ENCODE data around the gene MS4A14. TPM values are rescaled to one million over a fixed set of nuclear protein-coding genes. Genes with fewer than 3 reads are reported as not detected.

MS4A14 gene
- total RNA-seq, 2 donors from 2014 or later: not detected

DNA sequence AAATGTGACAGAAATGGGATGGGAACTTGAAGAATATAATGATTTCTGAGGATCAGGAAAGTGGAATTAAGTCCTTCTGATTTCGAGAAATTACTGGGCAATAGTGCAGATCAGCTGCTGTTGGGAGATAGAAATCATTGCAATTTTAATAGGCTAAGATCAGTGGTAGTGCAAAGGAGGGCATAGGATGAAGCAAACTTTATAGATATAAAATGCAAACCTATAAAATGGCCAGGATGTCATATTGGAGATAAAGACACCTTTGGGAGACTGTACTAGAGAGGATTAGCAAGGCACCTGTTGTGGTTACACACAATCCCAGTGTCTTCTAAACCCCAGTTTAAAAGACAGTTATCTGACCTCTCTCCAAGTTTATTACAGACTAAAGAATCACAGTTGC, 24.4 kb upstream of the MS4A14 start:
- no peaks in the 10 kb centered on the region for H3K4me1 Mint-ChIP-seq
- peaks cover 36% of the 10 kb centered on the region for H3K27me3 Mint-ChIP-seq
- no peaks in the 10 kb centered on the region for H3K36me3 Mint-ChIP-seq (ENCODE audit: low read depth)
- no peak overlapping the region for H3K4me3 Mint-ChIP-seq
- H3K9me3 Mint-ChIP-seq: no peaks in the 10 kb centered on the region
- ATAC-seq (replicated peaks): no peak
- H3K27ac Mint-ChIP-seq: no peak overlapping the region

DNA sequence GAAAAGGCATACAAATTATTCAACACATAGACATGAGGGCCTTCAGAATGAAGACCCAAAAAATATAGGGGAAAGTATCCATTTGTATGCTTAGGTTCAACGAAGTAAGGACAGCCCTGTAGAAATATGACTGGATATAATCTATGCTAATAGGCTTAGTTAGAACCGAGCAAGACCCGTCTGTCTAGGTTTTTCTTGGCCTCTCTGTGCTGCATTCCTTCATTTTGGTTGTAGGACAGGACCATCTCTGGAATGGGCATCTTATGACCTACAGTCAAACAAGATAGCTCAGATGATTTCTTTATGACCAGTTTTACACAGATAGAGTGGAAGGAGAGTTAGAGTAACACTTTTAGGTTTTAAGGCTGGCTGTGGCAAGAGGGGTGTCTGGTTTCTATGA, 23.5 kb upstream of the MS4A14 start:
- Mint-ChIP-seq H3K36me3 (ENCODE audit: low read depth) (no peaks in the 10 kb centered on the region), H3K27me3 (peaks cover 36% of the 10 kb centered on the region), H3K27ac (no peak overlapping the region), H3K4me3 (no peak overlapping the region), H3K4me1 (no peaks in the 10 kb centered on the region), H3K9me3 (no peaks in the 10 kb centered on the region)
- ATAC-seq (replicated peaks): no peak

DNA sequence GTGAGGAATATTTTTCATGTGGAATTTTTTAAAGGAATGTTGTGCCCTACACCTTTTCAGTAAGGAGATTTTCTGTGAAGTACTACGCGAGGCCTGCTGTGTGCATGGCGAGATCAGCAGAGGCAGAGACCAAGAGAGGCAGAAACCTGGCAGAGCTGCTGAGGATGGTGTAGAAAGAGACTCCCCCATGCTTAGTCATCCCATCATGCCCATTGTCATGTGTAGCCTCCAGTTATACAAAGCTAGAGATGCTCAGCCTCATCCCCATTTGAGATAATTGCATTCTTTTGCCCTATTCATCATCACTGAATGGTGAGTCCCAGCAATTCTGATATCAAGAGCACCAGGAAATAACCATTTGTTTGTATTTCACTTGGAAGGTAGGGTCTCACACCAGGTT, 20.9 kb upstream of the MS4A14 start:
- no peak for ATAC-seq (replicated peaks)
- Mint-ChIP-seq H3K36me3 (ENCODE audit: low read depth) (no peaks in the 10 kb centered on the region), H3K27ac (no peak overlapping the region), H3K4me1 (no peaks in the 10 kb centered on the region), H3K9me3 (no peaks in the 10 kb centered on the region), H3K4me3 (no peak overlapping the region), H3K27me3 (peaks cover 36% of the 10 kb centered on the region)

DNA sequence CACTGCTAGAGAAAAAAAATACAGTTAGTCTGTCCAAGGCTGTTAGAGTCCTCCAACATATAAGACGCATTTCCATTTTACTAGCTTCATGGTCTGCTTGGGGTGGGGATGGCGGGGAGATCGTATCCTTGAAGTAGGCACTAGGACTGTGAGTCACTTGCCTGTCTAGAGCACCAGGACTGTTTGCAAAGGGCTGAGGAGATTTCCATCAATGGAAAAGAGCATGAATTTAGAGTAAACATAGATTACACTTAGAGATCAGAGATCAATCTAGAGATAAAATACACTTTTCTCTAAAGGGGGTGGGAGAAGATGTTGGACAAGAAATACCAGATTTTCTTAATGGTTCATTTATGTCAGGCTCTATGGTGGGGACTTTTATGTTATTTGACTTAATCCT, 19.7 kb upstream of the MS4A14 start:
- ATAC-seq (replicated peaks): no peak
- H3K9me3 Mint-ChIP-seq: no peaks in the 10 kb centered on the region
- H3K27ac Mint-ChIP-seq: no peak overlapping the region
- H3K4me3 Mint-ChIP-seq: no peak overlapping the region
- no peaks in the 10 kb centered on the region for H3K36me3 Mint-ChIP-seq (ENCODE audit: low read depth)
- peaks cover 39% of the 10 kb centered on the region for H3K27me3 Mint-ChIP-seq
- H3K4me1 Mint-ChIP-seq: no peaks in the 10 kb centered on the region

DNA sequence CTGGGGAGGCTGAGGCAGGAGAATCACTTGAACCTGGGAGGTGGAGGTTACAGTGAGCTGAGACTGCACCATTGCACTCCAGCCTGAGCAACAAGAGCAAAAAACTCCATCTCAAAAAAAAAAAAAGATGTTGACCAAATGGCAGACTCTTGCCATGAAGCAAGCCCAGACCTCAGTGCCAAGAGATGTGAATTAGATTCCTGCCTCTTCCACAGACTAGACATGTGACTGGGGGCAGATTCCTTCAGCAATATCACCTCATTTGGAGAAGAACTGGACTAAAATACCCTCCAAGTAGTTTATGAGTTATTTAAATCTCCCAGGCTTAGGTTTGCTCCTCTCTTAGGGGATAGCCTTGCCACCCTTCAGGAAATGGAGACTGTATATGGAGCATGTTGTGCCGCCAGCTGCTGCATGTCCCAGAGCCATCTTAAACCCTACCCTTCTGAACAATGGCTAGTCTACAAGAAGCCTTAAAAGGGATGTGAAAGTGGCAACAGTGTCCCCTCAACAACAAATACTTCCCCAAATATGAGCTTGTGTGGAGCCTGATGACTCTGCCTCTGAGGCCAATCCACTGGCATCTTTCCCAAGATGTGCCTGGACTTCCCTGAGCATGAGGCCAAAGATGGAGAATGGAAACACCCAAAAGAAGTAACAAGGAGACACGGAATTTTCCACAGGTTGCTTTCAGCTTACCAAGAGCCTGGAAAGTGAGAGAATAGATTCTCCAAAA, 18.7 kb upstream of the MS4A14 start:
- Mint-ChIP-seq H3K36me3 (ENCODE audit: low read depth) (no peaks in the 10 kb centered on the region), H3K4me1 (no peaks in the 10 kb centered on the region), H3K27me3 (peaks cover 39% of the 10 kb centered on the region), H3K4me3 (no peak overlapping the region), H3K27ac (no peak overlapping the region), H3K9me3 (no peaks in the 10 kb centered on the region)
- ATAC-seq (replicated peaks): no peak

DNA sequence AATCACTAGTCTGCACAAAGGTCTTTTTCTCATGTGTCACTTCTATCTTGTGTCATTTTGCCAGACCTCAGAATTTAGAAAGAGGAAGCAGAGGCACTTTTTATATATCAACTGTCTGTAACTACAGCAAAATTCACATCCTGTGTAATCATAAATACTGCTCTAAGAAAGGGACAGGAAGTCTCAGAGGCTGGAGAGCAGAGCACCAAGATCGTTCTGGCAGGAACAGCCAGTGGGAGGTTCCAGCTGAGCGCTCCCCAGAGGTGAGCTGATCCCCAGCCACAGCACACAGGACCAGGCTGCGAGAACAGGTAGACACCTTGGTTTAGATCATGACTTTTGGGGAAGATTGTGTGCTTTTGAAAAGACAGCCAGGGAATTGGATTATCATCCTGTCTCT, 17.9 kb upstream of the MS4A14 start, which contains the start of gene MS4A7:
TSS of gene MS4A7 (plus strand) at position 179 of the 400 bp plus-strand sequence. CDS start 4,610 bp downstream, outside the sequence.
- H3K36me3 Mint-ChIP-seq (ENCODE audit: low read depth): no peaks in the 10 kb centered on the region
- H3K9me3 Mint-ChIP-seq: no peaks in the 10 kb centered on the region
- ATAC-seq (replicated peaks): no peak

DNA sequence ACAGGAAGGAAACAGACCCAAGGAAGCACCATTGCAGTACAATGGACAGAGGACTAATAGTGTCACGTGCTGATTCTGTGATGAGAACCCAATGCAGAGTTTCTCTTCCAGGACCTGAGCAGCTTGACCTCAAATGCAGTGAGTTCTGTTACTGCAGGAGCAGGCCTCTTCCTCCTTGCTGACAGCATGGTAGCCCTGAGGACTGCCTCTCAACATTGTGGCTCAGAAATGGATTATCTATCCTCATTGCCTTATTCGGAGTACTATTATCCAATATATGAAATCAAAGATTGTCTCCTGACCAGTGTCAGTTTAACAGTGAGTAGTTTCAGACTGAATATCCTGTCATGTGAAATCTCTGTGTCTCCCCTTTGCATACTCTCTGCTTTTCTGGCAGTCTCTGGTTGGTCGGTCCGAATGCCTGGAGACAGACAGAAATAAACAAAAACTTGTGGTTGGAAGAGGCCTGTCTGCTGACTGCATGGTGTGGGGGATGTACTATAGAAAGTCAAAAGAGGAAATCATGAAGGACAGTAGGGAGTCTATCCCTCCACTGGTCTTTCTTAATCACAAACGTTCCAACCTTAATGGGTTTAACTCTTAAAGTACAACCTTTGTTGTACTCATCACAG, 6.9 kb upstream of the MS4A14 start:
- ATAC-seq (replicated peaks): no peak
- Mint-ChIP-seq H3K9me3 (no peaks in the 10 kb centered on the region), H3K27ac (no peak overlapping the region), H3K27me3 (peaks cover 18% of the 10 kb centered on the region), H3K4me1 (no peaks in the 10 kb centered on the region), H3K36me3 (ENCODE audit: low read depth) (no peaks in the 10 kb centered on the region), H3K4me3 (no peak overlapping the region)

More for the DNA sequence above, 17.9 kb upstream of the MS4A14 start, which contains the start of gene MS4A7:
- Mint-ChIP-seq H3K4me1 (no peaks in the 10 kb centered on the region), H3K4me3 (no peak within 1 kb of the TSS), H3K27me3 (peaks cover 40% of the 10 kb centered on the region), H3K27ac (no peak within 1 kb of the TSS)

DNA sequence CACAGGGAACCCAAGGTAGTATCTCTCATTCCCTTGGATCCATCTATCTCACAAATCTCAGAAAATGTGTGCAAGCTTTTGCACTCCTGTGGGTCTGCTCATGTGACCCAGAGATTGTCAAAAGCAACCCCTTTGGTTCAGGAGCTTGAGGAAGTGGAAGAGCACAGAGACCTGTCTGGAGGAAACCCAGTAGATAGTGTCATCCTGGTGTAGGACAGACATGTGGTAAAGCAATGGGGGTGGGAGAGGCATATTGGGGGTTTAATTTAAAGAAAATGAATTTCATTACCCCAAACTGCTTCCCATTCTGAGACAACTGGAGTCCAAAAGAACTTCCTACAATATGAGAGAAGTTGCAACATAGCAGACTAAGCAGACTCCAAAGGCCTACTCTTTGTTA, 5.8 kb upstream of the MS4A14 start:
- Mint-ChIP-seq H3K36me3 (ENCODE audit: low read depth) (no peaks in the 10 kb centered on the region), H3K27me3 (peaks cover 14% of the 10 kb centered on the region), H3K4me1 (no peaks in the 10 kb centered on the region), H3K9me3 (no peaks in the 10 kb centered on the region), H3K27ac (no peak overlapping the region), H3K4me3 (no peak overlapping the region)
- no peak for ATAC-seq (replicated peaks)

DNA sequence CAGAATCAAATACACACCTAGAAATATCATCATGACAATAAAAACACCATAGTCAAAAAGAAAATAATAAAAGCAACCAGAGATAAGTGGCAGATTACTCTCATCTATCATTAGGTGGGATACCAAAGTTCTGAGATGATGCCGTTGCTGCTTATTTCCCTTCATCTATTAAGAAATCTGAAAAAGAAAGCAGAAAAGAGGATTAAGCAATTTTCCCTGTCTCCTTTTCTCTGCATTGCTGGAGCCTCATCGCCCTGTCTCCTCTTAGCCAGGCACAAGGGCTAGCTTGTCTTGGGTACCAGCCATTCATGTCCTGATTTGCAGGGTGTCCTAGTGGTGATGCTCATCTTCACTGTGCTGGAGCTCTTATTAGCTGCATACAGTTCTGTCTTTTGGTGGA, 3.9 kb upstream of the MS4A14 start:
- Mint-ChIP-seq H3K27me3 (peaks cover 14% of the 10 kb centered on the region), H3K27ac (no peak overlapping the region), H3K4me1 (no peaks in the 10 kb centered on the region), H3K4me3 (no peak overlapping the region), H3K36me3 (ENCODE audit: low read depth) (no peaks in the 10 kb centered on the region), H3K9me3 (no peaks in the 10 kb centered on the region)
- no peak for ATAC-seq (replicated peaks)

DNA sequence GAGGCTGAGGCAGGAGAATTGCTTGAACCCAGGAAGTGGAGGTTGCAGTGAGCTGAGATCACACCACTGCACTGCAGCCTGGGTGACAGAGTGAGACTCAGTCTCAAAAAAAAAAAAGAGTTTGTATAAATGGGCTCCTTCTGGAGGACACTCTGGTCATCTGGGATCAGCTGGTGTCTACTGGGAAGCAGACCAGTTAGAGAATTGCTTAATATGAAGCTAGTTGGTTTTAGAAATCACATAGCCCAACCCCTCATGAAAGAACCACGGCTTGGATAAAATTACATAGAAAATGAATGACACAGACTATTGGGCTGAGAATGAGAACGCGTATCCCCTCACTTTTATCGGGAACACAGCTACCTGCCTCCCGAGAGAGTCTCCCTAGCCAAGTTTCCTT, 3.2 kb upstream of the MS4A14 start:
- Mint-ChIP-seq H3K4me3 (no peak overlapping the region), H3K36me3 (ENCODE audit: low read depth) (no peaks in the 10 kb centered on the region), H3K4me1 (no peaks in the 10 kb centered on the region), H3K27me3 (peaks cover 18% of the 10 kb centered on the region), H3K27ac (no peak overlapping the region), H3K9me3 (no peaks in the 10 kb centered on the region)
- ATAC-seq (replicated peaks): no peak

DNA sequence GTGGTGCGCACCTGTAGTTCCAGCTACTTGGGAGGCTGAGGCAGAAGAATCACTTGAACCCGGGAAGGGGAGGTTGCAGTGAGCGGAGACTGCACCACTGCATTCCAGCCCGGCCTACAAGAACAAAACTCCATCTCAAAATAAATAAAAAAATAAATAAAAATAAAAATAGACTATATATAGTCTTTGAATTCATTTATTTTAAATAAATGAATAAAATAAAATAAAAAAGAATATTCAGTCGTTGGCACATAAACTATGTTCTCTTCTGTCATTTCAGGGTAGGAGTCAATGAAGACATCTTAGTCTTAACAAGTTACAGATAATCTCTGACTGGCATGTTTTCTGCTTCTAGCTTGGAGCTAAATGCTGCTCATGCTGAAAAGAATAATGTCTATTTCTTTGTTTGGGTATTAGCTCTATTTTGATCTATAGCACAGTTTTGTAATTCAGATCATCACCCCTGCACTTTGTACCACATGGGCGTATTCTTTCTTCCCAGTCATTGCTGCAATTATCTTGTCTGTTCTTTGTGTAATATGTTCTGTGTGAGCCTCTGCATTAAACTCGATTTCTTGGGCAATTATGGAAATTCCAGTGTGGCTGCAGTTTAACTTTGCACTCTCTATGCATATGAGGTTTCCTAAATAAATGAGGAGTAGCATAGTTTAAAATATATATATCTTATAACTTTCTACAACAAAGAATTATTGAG, 1.4 kb upstream of the MS4A14 start:
- H3K9me3 Mint-ChIP-seq: no peaks in the 10 kb centered on the region
- no peaks in the 10 kb centered on the region for H3K4me1 Mint-ChIP-seq
- no peak overlapping the region for H3K27ac Mint-ChIP-seq
- no peak for ATAC-seq (replicated peaks)
- H3K36me3 Mint-ChIP-seq (ENCODE audit: low read depth): no peaks in the 10 kb centered on the region
- peaks cover 10% of the 10 kb centered on the region for H3K27me3 Mint-ChIP-seq
- no peak overlapping the region for H3K4me3 Mint-ChIP-seq

DNA sequence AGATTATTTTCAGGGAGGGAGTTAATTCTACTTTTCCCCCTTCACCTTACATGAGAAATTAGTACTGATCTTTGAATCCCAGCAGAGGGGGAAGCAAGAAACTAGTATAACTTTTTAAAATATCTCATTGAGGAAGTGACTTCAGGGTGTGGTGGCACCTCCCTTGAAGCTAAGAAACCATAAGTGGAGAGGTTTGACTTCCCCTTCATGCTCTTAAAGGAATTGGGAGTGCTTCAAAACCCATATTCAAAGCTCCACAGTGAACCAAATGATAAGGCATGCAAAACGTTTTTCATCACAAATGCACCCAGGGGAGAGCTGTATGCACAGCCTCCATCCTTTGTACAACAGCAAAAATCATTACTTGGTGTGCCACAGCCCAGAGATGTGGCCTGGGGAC, 540 bp downstream of the MS4A14 start:
- H3K27ac Mint-ChIP-seq: no peak overlapping the region
- ATAC-seq (replicated peaks): no peak
- peaks cover 14% of the 10 kb centered on the region for H3K27me3 Mint-ChIP-seq
- no peaks in the 10 kb centered on the region for H3K36me3 Mint-ChIP-seq (ENCODE audit: low read depth)
- H3K4me3 Mint-ChIP-seq: no peak overlapping the region
- no peaks in the 10 kb centered on the region for H3K9me3 Mint-ChIP-seq
- H3K4me1 Mint-ChIP-seq: no peaks in the 10 kb centered on the region

DNA sequence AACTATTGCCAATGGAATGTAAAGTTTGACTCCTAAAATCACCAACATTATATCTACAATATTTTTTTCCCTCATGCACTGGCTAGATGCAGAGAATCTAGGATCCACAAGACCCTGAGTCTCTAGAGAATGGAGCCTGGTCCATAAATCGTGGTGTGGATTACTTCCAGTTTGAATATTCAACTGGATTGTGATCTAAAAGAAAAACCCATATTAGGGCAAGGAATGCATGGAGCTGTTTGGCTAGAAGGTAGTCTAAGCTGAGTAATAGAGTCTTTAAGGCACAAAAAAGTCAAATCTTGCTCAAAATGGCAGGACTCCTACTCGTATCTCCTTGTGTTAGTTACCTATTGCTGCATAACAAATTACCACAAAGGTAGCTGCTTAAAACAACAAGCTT, 23.8 kb downstream of the MS4A14 start:
- no peaks in the 10 kb centered on the region for H3K4me1 Mint-ChIP-seq
- no peaks in the 10 kb centered on the region for H3K9me3 Mint-ChIP-seq
- H3K4me3 Mint-ChIP-seq: no peak overlapping the region
- H3K36me3 Mint-ChIP-seq (ENCODE audit: low read depth): no peaks in the 10 kb centered on the region
- peaks cover 43% of the 10 kb centered on the region for H3K27me3 Mint-ChIP-seq
- no peak overlapping the region for H3K27ac Mint-ChIP-seq
- ATAC-seq (replicated peaks): no peak

DNA sequence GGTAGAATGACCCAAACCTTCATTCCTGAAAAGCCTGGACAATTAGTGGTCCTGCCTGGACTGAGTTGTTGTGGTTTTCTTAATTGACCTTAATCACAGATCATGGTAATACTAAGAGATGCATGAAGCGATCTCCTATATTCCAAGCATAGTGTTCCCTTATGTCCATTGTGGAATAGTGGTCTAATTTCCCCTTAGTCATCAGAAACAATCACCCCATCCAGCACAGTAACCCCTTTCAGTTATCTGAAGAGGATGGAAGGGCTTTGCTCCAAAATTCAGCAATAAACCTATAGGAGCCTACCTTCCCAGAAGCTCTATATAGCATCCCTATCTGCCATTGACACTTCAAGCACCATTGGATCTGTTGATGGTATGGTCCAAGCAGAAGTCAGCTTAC, 26.4 kb downstream of the MS4A14 start:
- H3K4me3 Mint-ChIP-seq: no peak overlapping the region
- H3K9me3 Mint-ChIP-seq: no peaks in the 10 kb centered on the region
- H3K36me3 Mint-ChIP-seq (ENCODE audit: low read depth): no peaks in the 10 kb centered on the region
- ATAC-seq (replicated peaks): no peak
- H3K27me3 Mint-ChIP-seq: peaks cover 38% of the 10 kb centered on the region
- H3K4me1 Mint-ChIP-seq: no peaks in the 10 kb centered on the region
- no peak overlapping the region for H3K27ac Mint-ChIP-seq

DNA sequence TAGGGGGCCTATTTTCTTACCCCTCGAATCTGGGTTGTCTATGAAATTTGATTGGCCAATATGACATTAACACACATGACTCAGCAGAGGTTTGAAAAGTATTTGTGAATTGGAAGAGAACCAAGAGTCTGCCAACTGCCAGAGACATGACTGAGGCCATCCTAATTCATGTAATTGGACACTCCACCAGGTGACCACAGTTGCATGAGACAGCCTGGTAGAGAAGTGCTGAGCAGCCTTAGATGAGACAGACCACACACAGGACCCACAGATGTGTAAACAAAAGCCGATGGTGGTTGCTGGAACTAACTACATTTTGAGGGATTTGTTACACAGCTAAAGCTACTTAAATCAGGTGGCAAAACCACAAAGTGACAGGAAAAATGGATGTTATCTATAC, 32.3 kb downstream of the MS4A14 start:
- Mint-ChIP-seq H3K9me3 (no peaks in the 10 kb centered on the region), H3K4me3 (no peak overlapping the region), H3K27me3 (peaks cover 36% of the 10 kb centered on the region), H3K4me1 (no peaks in the 10 kb centered on the region), H3K36me3 (ENCODE audit: low read depth) (no peaks in the 10 kb centered on the region), H3K27ac (no peak overlapping the region)
- no peak for ATAC-seq (replicated peaks)

Measured in activated T-helper 17 cell treated with anti-CD3 and anti-CD28 coated beads, Interleukin-2, amount 50 U/mL, for 72 hours (primary cell).